NB4 (cell line): Measurements from ENCODE around the gene RPS6KA6.

Source experiments
- CTCF ChIP-seq: IDR thresholded peaks from one replicate; pipeline ENCODE4 v1.5.1; 2012; ENCODE audit warnings: low read depth, low read length
- MYC ChIP-seq: IDR thresholded peaks from 2 replicates; pipeline ENCODE4 v1.6.1; 2011; ENCODE audit warnings: low read depth, low read length
- POLR2A ChIP-seq: IDR thresholded peaks from 2 replicates; pipeline ENCODE4 v1.6.1; 2011; ENCODE audit warnings: mild to moderate bottlenecking; ENCODE audit not compliant: insufficient read length; ENCODE audit errors: extremely low read depth
- TF ChIP-seq, protein P1 (sequence below): IDR thresholded peaks from 2 replicates; pipeline ENCODE4 v1.6.1; 2011; ENCODE audit warnings: low read depth, low read length

DNA sequence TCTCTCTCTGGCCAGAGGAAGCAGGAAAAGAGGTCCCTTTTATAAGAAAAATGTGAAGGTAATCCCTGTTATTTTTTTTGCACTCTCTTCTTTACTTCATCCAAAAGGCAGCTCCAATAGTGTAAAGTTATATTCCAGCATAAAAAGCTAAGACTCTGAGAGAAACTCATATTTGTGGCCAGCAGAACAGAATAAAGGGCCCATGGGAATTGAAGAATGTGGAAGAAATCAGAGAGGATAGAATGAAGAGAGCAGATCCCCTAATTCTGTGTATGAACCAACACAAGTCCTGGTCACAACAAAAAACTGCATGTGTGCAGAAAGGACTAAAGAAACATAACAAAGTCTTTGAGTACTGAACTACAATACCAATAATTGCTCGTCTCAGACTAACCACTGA, 22.3 kb downstream of the RPS6KA6 start:
- TF ChIP-seq CTCF (no peak), POLR2A (no peak), MYC (no peak)
- TF ChIP-seq, protein P1, sequence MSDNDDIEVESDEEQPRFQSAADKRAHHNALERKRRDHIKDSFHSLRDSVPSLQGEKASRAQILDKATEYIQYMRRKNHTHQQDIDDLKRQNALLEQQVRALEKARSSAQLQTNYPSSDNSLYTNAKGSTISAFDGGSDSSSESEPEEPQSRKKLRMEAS: no peak
